ENCODE data around the gene SMYD1.

Gene SMYD1

DNA sequence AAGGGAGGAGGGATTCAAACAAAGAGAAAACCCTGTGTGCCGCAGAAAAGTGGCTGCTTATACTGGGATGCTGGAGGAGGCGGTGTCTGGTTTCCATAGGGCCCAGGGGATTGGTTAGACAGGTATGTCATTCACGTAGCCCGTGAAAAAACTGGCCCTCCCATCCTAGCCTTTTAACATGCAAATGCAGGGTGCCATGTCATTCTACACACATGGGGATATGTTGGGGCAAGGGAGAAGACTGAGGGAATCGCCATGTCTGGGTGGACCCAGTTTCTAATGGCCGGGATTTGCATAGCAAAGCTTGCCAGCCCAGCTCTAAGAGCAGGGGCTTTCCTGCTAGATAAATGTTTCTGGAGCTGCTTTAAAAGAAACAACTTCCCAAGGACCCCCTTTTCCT is 43.1 kb upstream of the SMYD1 start:
- no peak overlapping the region for H3K4me3 ChIP-seq (IDR thresholded peaks at IDR 0.05; ENCODE audit: insufficient read depth, low read depth, low read length)
- H3K27ac ChIP-seq, result no peak overlapping the region
- H3K4me1 ChIP-seq (ENCODE audit: low read depth, poor library complexity, severe bottlenecking), result no peaks in the 10 kb centered on the region
- no peak overlapping the region for H3K9ac ChIP-seq
- H3K36me3 ChIP-seq (ENCODE audit: insufficient read depth), result no peaks in the 10 kb centered on the region
- no peak overlapping the region for H3K4me2 ChIP-seq
- TF ChIP-seq CTCF (conservative IDR thresholded peaks at IDR 0.05; ENCODE audit: low read depth, low read length), result no peak
- H3K27me3 ChIP-seq (ENCODE audit: insufficient read depth, low read depth), result no peaks in the 10 kb centered on the region
- H2AFZ ChIP-seq (ENCODE audit: low read depth), result no peak overlapping the region
- no peaks in the 10 kb centered on the region for H3K79me2 ChIP-seq (ENCODE audit: insufficient read depth, low read depth)
- no peaks in the 10 kb centered on the region for H4K20me1 ChIP-seq (ENCODE audit: insufficient read depth)

DNA sequence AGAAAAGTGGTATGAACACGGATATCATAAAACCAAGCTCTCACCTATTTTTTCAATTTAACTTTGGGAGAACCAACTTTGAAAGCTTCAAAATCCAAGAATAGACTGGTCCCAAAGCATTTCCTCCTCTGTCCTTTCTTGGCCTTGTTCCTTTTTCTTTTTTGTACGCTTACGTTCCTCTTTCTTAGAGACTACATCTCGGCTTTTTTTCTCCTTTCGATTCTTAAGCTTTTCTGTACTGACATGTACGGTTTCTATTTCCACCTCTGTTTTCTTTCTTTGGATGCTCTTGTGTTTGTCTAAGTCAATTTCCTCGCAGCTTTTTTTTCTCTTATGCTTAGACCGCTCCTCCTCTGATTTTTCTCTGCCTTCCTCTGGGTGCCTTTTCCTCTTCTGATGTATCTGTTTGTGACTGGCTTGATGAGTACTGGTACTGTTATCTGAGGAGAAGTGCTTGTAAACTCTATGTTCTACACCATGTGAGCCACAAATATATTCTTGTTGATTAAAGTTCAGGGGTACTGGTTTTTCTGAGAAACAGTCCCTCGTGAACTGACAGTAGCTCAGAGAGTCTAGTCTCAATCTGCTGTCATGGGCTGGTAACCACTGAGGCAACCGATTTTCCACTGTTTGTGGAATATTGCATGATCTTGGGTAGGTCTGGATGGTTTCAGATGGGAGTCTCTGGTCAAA is 39.8 kb upstream of the SMYD1 start:
- no peak overlapping the region for H2AFZ ChIP-seq (ENCODE audit: low read depth)
- H4K20me1 ChIP-seq (ENCODE audit: insufficient read depth), result no peaks in the 10 kb centered on the region
- H3K9ac ChIP-seq, result no peak overlapping the region
- no peak for TF ChIP-seq CTCF (conservative IDR thresholded peaks at IDR 0.05; ENCODE audit: low read depth, low read length)
- H3K79me2 ChIP-seq (ENCODE audit: insufficient read depth, low read depth), result no peaks in the 10 kb centered on the region
- H3K27me3 ChIP-seq (ENCODE audit: insufficient read depth, low read depth), result no peaks in the 10 kb centered on the region
- H3K27ac ChIP-seq, result no peak overlapping the region
- no peaks in the 10 kb centered on the region for H3K36me3 ChIP-seq (ENCODE audit: insufficient read depth)
- H3K4me1 ChIP-seq (ENCODE audit: low read depth, poor library complexity, severe bottlenecking), result no peaks in the 10 kb centered on the region
- no peak overlapping the region for H3K4me2 ChIP-seq
- H3K4me3 ChIP-seq (IDR thresholded peaks at IDR 0.05; ENCODE audit: insufficient read depth, low read depth, low read length), result no peak overlapping the region

DNA sequence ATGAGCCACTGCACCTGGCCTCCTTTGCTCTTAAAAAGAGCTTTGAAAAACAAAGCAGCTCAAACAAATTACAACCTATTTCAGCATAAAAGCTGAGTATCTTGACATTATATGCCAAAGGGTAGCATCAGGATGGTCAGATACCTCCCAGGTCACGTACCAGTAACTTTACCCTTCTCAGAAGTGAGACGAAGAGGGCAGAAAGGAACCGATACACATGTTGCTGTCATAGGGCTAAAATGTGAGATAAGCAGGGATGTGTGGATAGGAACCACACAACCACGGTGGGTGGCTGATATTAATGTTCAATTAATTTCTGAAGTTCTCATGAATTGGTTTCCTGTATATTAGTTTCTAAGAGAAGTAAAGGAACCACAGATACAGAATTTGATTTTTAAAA is 38.7 kb upstream of the SMYD1 start:
- H3K4me3 ChIP-seq (IDR thresholded peaks at IDR 0.05; ENCODE audit: insufficient read depth, low read depth, low read length), result no peak overlapping the region
- H3K27ac ChIP-seq, result no peak overlapping the region
- H4K20me1 ChIP-seq (ENCODE audit: insufficient read depth), result no peaks in the 10 kb centered on the region
- no peaks in the 10 kb centered on the region for H3K27me3 ChIP-seq (ENCODE audit: insufficient read depth, low read depth)
- no peak for TF ChIP-seq CTCF (conservative IDR thresholded peaks at IDR 0.05; ENCODE audit: low read depth, low read length)
- no peak overlapping the region for H3K4me2 ChIP-seq
- no peak overlapping the region for H2AFZ ChIP-seq (ENCODE audit: low read depth)
- H3K4me1 ChIP-seq (ENCODE audit: low read depth, poor library complexity, severe bottlenecking), result no peaks in the 10 kb centered on the region
- no peaks in the 10 kb centered on the region for H3K79me2 ChIP-seq (ENCODE audit: insufficient read depth, low read depth)
- no peak overlapping the region for H3K9ac ChIP-seq
- peaks cover 3% of the 10 kb centered on the region; the same call in 1 of the 2 replicates for H3K36me3 ChIP-seq (ENCODE audit: insufficient read depth)

- H3K4me1 ChIP-seq (ENCODE audit: low read depth, poor library complexity, severe bottlenecking), result no peaks in the 10 kb centered on the region
- no peak overlapping the region for H3K27ac ChIP-seq
- no peaks in the 10 kb centered on the region for H3K79me2 ChIP-seq (ENCODE audit: insufficient read depth, low read depth)
- peaks cover 3% of the 10 kb centered on the region; the same call in 1 of the 2 replicates for H3K36me3 ChIP-seq (ENCODE audit: insufficient read depth)
- no peak overlapping the region for H3K4me2 ChIP-seq
- no peak for TF ChIP-seq CTCF (conservative IDR thresholded peaks at IDR 0.05; ENCODE audit: low read depth, low read length)
- no peaks in the 10 kb centered on the region for H4K20me1 ChIP-seq (ENCODE audit: insufficient read depth)
- no peak overlapping the region for H2AFZ ChIP-seq (ENCODE audit: low read depth)
- H3K9ac ChIP-seq, result no peak overlapping the region
- H3K4me3 ChIP-seq (IDR thresholded peaks at IDR 0.05; ENCODE audit: insufficient read depth, low read depth, low read length), result no peak overlapping the region
- H3K27me3 ChIP-seq (ENCODE audit: insufficient read depth, low read depth), result no peaks in the 10 kb centered on the region
Observed at GRCh38 chr2:88032070-88032702, 35.4 kb upstream of the SMYD1 start.
